Measurements from ENCODE around the gene PHAF1.

Gene PHAF1

DNA sequence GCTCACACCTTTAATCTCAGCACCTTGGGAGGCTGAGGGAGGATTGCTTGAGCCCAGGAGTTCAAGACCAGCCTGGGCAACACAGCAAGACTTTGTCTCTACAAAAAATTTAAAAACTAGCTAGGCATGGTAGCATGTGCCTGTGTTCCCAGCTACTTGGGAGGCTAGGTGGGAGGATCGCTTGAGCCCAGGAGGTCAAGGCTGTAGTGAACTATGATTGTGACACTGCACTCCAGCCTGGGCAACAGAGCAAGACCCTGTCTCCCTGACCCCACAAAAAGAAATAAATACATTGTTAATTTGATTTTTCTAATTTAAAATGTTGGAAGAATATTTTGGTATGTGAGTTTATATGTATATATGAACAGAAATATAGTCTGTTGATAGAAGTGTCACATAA, 22.4 kb upstream of the PHAF1 start:
- TF ChIP-seq CEBPB (IDR thresholded peaks at IDR 0.05) (no peak), CREB1 (IDR thresholded peaks at IDR 0.05; ENCODE audit: low read depth) (no peak), EP300 (IDR thresholded peaks at IDR 0.05; ENCODE audit: borderline replicate concordance) (no peak), FOXM1 (IDR thresholded peaks at IDR 0.05; ENCODE audit: borderline replicate concordance, low read depth) (no peak), ZBTB7A (IDR thresholded peaks at IDR 0.05; ENCODE audit: low read depth) (no peak), TAF1 (IDR thresholded peaks at IDR 0.05; ENCODE audit: low read depth) (no peak), TCF12 (IDR thresholded peaks at IDR 0.05; ENCODE audit: low read depth) (no peak), RAD21 (IDR thresholded peaks at IDR 0.05; ENCODE audit: low read depth) (no peak), YY1 (IDR thresholded peaks at IDR 0.05; ENCODE audit: low read depth) (no peak), TEAD4 (IDR thresholded peaks at IDR 0.05) (no peak), NFIC (IDR thresholded peaks at IDR 0.05) (no peak), EGR1 (IDR thresholded peaks at IDR 0.05) (no peak)
- TF ChIP-seq, protein P1, sequence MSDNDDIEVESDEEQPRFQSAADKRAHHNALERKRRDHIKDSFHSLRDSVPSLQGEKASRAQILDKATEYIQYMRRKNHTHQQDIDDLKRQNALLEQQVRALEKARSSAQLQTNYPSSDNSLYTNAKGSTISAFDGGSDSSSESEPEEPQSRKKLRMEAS (IDR thresholded peaks at IDR 0.05) = no peak
- TF ChIP-seq, protein P2, sequence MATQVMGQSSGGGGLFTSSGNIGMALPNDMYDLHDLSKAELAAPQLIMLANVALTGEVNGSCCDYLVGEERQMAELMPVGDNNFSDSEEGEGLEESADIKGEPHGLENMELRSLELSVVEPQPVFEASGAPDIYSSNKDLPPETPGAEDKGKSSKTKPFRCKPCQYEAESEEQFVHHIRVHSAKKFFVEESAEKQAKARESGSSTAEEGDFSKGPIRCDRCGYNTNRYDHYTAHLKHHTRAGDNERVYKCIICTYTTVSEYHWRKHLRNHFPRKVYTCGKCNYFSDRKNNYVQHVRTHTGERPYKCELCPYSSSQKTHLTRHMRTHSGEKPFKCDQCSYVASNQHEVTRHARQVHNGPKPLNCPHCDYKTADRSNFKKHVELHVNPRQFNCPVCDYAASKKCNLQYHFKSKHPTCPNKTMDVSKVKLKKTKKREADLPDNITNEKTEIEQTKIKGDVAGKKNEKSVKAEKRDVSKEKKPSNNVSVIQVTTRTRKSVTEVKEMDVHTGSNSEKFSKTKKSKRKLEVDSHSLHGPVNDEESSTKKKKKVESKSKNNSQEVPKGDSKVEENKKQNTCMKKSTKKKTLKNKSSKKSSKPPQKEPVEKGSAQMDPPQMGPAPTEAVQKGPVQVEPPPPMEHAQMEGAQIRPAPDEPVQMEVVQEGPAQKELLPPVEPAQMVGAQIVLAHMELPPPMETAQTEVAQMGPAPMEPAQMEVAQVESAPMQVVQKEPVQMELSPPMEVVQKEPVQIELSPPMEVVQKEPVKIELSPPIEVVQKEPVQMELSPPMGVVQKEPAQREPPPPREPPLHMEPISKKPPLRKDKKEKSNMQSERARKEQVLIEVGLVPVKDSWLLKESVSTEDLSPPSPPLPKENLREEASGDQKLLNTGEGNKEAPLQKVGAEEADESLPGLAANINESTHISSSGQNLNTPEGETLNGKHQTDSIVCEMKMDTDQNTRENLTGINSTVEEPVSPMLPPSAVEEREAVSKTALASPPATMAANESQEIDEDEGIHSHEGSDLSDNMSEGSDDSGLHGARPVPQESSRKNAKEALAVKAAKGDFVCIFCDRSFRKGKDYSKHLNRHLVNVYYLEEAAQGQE (IDR thresholded peaks at IDR 0.05; ENCODE audit: low read depth) = no peak
- TF ChIP-seq, protein P3, sequence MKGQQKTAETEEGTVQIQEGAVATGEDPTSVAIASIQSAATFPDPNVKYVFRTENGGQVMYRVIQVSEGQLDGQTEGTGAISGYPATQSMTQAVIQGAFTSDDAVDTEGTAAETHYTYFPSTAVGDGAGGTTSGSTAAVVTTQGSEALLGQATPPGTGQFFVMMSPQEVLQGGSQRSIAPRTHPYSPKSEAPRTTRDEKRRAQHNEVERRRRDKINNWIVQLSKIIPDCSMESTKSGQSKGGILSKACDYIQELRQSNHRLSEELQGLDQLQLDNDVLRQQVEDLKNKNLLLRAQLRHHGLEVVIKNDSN (IDR thresholded peaks at IDR 0.05) = no peak

DNA sequence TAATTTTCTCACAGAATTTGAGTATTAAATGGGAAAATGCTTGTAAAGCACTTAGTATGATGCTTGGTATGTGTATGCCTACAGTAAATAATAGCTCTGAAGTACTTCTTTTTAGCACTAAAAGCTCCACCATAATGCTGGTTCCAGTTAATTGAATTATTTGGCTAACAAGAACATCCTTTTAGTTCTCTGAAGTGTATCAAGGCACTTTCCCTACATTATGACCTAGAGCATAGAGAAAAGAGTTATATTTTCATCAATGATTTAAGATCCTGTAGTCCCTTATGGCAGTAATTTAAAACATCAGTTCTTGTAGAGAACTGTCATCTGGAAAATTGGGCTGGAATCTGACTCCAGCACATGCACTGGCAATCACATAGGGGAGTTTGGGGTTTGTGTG, 21.9 kb upstream of the PHAF1 start:
- TF ChIP-seq FOXM1 (IDR thresholded peaks at IDR 0.05; ENCODE audit: borderline replicate concordance, low read depth) (no peak), EGR1 (IDR thresholded peaks at IDR 0.05) (no peak), YY1 (IDR thresholded peaks at IDR 0.05; ENCODE audit: low read depth) (no peak), EP300 (IDR thresholded peaks at IDR 0.05; ENCODE audit: borderline replicate concordance) (no peak), CEBPB (IDR thresholded peaks at IDR 0.05) (no peak), NFIC (IDR thresholded peaks at IDR 0.05) (no peak), ZBTB7A (IDR thresholded peaks at IDR 0.05; ENCODE audit: low read depth) (no peak), TAF1 (IDR thresholded peaks at IDR 0.05; ENCODE audit: low read depth) (no peak), RAD21 (IDR thresholded peaks at IDR 0.05; ENCODE audit: low read depth) (no peak), TEAD4 (IDR thresholded peaks at IDR 0.05) (no peak), CREB1 (IDR thresholded peaks at IDR 0.05; ENCODE audit: low read depth) (no peak)
- TF ChIP-seq, protein P2 (IDR thresholded peaks at IDR 0.05; ENCODE audit: low read depth) = no peak
- TF ChIP-seq, protein P3 (IDR thresholded peaks at IDR 0.05) = no peak

DNA sequence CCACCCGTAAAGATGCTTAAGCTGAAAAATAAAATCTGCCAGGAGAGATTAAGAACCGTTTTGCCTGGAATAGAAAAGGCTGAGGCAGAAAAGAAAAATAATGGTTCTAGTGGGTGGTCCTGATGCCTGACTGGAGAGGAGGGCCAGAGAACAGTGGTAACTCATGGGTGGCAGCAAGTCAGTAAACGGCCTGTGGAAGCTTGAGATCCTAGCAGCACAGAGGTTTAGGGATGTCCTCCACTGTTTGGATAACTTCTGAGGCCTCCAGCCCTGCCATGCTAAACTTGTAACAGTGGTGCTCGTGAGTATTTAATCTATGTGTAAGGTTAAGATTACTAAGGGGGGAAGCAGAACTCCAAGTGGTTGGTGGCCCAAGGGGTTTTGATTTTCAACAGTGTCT, 21.2 kb upstream of the PHAF1 start:
- no peak for TF ChIP-seq CREB1 (IDR thresholded peaks at IDR 0.05; ENCODE audit: low read depth)
- TF ChIP-seq EP300 (IDR thresholded peaks at IDR 0.05; ENCODE audit: borderline replicate concordance) = no peak
- TF ChIP-seq FOXM1 (IDR thresholded peaks at IDR 0.05; ENCODE audit: borderline replicate concordance, low read depth) = no peak
- TF ChIP-seq, protein P3 (IDR thresholded peaks at IDR 0.05) = no peak
- TF ChIP-seq ZBTB7A (IDR thresholded peaks at IDR 0.05; ENCODE audit: low read depth) = no peak
- no peak for TF ChIP-seq NFIC (IDR thresholded peaks at IDR 0.05)
- TF ChIP-seq EGR1 (IDR thresholded peaks at IDR 0.05) = no peak
- TF ChIP-seq, protein P2 (IDR thresholded peaks at IDR 0.05; ENCODE audit: low read depth) = no peak
- no peak for TF ChIP-seq RAD21 (IDR thresholded peaks at IDR 0.05; ENCODE audit: low read depth)
- TF ChIP-seq TEAD4 (IDR thresholded peaks at IDR 0.05) = no peak
- TF ChIP-seq YY1 (IDR thresholded peaks at IDR 0.05; ENCODE audit: low read depth) = no peak
- TF ChIP-seq, protein P1 (IDR thresholded peaks at IDR 0.05) = no peak
- no peak for TF ChIP-seq TCF12 (IDR thresholded peaks at IDR 0.05; ENCODE audit: low read depth)
- no peak for TF ChIP-seq TAF1 (IDR thresholded peaks at IDR 0.05; ENCODE audit: low read depth)
- no peak for TF ChIP-seq CEBPB (IDR thresholded peaks at IDR 0.05)

DNA sequence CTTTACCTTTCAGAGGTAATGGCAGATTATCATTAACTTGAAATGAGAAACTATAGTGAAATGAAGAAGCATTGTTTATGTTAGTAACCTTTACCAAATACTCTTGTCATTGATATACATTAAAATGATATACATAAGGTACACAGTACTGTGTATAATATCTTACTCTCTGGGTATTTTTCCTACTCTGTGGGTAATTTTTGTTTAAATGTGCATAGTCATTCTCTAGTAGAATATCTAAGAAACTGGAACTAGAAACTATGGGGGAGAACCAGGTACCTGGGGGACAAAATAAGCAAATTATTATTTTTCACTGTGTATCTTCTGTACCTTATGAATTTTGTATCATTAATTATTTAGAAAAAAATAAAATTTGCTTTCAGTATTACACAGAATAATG, 20.6 kb upstream of the PHAF1 start:
- TF ChIP-seq EP300 (IDR thresholded peaks at IDR 0.05; ENCODE audit: borderline replicate concordance) (no peak), ZBTB7A (IDR thresholded peaks at IDR 0.05; ENCODE audit: low read depth) (no peak), FOXM1 (IDR thresholded peaks at IDR 0.05; ENCODE audit: borderline replicate concordance, low read depth) (no peak), TCF12 (IDR thresholded peaks at IDR 0.05; ENCODE audit: low read depth) (no peak), CREB1 (IDR thresholded peaks at IDR 0.05; ENCODE audit: low read depth) (no peak), EGR1 (IDR thresholded peaks at IDR 0.05) (no peak), TAF1 (IDR thresholded peaks at IDR 0.05; ENCODE audit: low read depth) (no peak), RAD21 (IDR thresholded peaks at IDR 0.05; ENCODE audit: low read depth) (no peak)
- TF ChIP-seq, protein P3 (IDR thresholded peaks at IDR 0.05) = no peak
- TF ChIP-seq, protein P2 (IDR thresholded peaks at IDR 0.05; ENCODE audit: low read depth) = no peak

Data from Ishikawa (cell line).